ENCODE measurements around the gene CNST.

CNST gene

GRCh38 chr1:246661451-246661850 is 95.2 kb downstream of the CNST start:
- TF ChIP-seq EZH2phosphoT487 (IDR thresholded peaks at IDR 0.05; ENCODE audit: borderline replicate concordance) (no peak), CTCF (conservative IDR thresholded peaks at IDR 0.05; ENCODE audit: low read length) (no peak)
- Histone ChIP-seq H4K20me1 (ENCODE audit: insufficient read depth, low read length, poor library complexity, severe bottlenecking) (no peaks in the 10 kb centered on the region), H3K4me3 (ENCODE audit: low read length, poor library complexity, severe bottlenecking) (no peak overlapping the region), H3K36me3 (ENCODE audit: insufficient read depth, low read length) (peaks cover 12% of the 10 kb centered on the region; the same call in 1 of the 2 replicates), H3K4me1 (ENCODE audit: insufficient read depth, low read length, poor library complexity, severe bottlenecking) (no peaks in the 10 kb centered on the region), H3F3A (ENCODE audit: low read depth) (no peaks in the 10 kb centered on the region), H2AFZ (ENCODE audit: low read length) (no peak overlapping the region), H3K9me2 (replicated peaks; ENCODE audit: low read depth, low read length) (no peaks in the 10 kb centered on the region), H3K4me2 (ENCODE audit: low read depth, low read length, poor library complexity, severe bottlenecking) (no peak overlapping the region), H3K9ac (ENCODE audit: low read depth, low read length, poor library complexity, severe bottlenecking) (no peak overlapping the region), H3K27me3 (ENCODE audit: insufficient read depth, low read length, poor library complexity, severe bottlenecking) (no peaks in the 10 kb centered on the region), H3K79me2 (ENCODE audit: insufficient read depth, low read length) (no peaks in the 10 kb centered on the region), H3K9me3 (ENCODE audit: insufficient read depth, low read depth, low read length) (no peaks in the 10 kb centered on the region)

DNA sequence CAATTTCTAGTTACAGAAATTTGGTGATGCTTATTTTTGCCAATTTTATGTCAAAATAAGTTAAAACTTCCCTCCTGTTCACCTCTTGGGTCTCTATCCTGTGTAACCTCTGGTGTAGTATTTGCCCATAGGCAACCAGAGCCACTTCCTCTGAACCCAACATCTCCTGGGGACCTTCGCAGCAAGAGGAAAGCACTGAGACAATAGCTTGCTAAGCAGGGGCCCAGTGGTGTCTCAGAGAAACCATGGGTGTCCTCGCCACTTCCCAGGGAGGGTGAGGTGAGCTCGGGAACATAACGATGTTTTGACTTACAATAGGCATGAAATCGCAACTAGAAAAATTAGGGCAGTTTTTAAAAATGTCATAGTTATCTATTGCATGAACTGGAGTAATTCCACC is 101.5 kb downstream of the CNST start:
- Histone ChIP-seq H3K9ac (ENCODE audit: low read depth, low read length, poor library complexity, severe bottlenecking) (no peak overlapping the region), H3K79me2 (ENCODE audit: insufficient read depth, low read length) (no peaks in the 10 kb centered on the region), H3K9me2 (replicated peaks; ENCODE audit: low read depth, low read length) (no peaks in the 10 kb centered on the region), H3F3A (ENCODE audit: low read depth) (no peaks in the 10 kb centered on the region), H4K20me1 (ENCODE audit: insufficient read depth, low read length, poor library complexity, severe bottlenecking) (no peaks in the 10 kb centered on the region), H3K4me1 (ENCODE audit: insufficient read depth, low read length, poor library complexity, severe bottlenecking) (no peaks in the 10 kb centered on the region), H3K27me3 (ENCODE audit: insufficient read depth, low read length, poor library complexity, severe bottlenecking) (no peaks in the 10 kb centered on the region), H3K4me2 (ENCODE audit: low read depth, low read length, poor library complexity, severe bottlenecking) (no peak overlapping the region), H2AFZ (ENCODE audit: low read length) (no peak overlapping the region), H3K9me3 (ENCODE audit: insufficient read depth, low read depth, low read length) (no peaks in the 10 kb centered on the region), H3K36me3 (ENCODE audit: insufficient read depth, low read length) (peaks cover 13% of the 10 kb centered on the region; the same call in 1 of the 2 replicates), H3K4me3 (ENCODE audit: low read length, poor library complexity, severe bottlenecking) (no peak overlapping the region)
- no peak for TF ChIP-seq CTCF (conservative IDR thresholded peaks at IDR 0.05; ENCODE audit: low read length)
- no peak for TF ChIP-seq EZH2phosphoT487 (IDR thresholded peaks at IDR 0.05; ENCODE audit: borderline replicate concordance)

DNA sequence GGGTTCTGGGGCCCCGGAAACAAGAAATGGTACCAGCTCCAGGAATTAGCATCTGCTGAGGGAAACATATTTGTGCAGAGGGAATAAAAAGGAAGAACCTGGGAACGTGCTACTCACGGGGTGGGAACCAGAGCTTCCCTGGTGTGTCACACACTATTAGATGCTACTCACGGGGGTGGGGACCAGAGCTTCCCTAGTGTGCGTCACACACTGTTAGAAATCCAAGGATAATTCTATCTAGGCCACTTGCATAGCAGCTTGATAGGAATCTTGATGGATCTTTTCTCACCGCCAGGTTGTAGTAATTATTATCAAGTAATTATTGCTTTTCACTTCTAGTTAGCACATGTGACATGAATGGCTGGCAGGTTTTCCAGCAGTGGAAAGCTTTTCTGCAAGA is 103.4 kb downstream of the CNST start:
- Histone ChIP-seq H3K27me3 (ENCODE audit: insufficient read depth, low read length, poor library complexity, severe bottlenecking) (no peaks in the 10 kb centered on the region), H4K20me1 (ENCODE audit: insufficient read depth, low read length, poor library complexity, severe bottlenecking) (no peaks in the 10 kb centered on the region), H3K79me2 (ENCODE audit: insufficient read depth, low read length) (no peaks in the 10 kb centered on the region), H3K4me2 (ENCODE audit: low read depth, low read length, poor library complexity, severe bottlenecking) (no peak overlapping the region), H3K36me3 (ENCODE audit: insufficient read depth, low read length) (peaks cover 13% of the 10 kb centered on the region; the same call in 1 of the 2 replicates), H3K9me3 (ENCODE audit: insufficient read depth, low read depth, low read length) (no peaks in the 10 kb centered on the region), H3K9me2 (replicated peaks; ENCODE audit: low read depth, low read length) (no peaks in the 10 kb centered on the region), H3K4me1 (ENCODE audit: insufficient read depth, low read length, poor library complexity, severe bottlenecking) (no peaks in the 10 kb centered on the region), H2AFZ (ENCODE audit: low read length) (no peak overlapping the region), H3K9ac (ENCODE audit: low read depth, low read length, poor library complexity, severe bottlenecking) (no peak overlapping the region), H3K4me3 (ENCODE audit: low read length, poor library complexity, severe bottlenecking) (no peak overlapping the region), H3F3A (ENCODE audit: low read depth) (no peaks in the 10 kb centered on the region)
- no peak for TF ChIP-seq EZH2phosphoT487 (IDR thresholded peaks at IDR 0.05; ENCODE audit: borderline replicate concordance)
- no peak for TF ChIP-seq CTCF (conservative IDR thresholded peaks at IDR 0.05; ENCODE audit: low read length)

Measured in Loucy (cell line).